ENCODE results near the gene RNASE11. TPM values are rescaled to one million over a fixed set of nuclear protein-coding genes. Genes with fewer than 3 reads are reported as not detected.

RNASE11 gene
- total RNA-seq, 1 donor from 2014 or later = not detected

DNA sequence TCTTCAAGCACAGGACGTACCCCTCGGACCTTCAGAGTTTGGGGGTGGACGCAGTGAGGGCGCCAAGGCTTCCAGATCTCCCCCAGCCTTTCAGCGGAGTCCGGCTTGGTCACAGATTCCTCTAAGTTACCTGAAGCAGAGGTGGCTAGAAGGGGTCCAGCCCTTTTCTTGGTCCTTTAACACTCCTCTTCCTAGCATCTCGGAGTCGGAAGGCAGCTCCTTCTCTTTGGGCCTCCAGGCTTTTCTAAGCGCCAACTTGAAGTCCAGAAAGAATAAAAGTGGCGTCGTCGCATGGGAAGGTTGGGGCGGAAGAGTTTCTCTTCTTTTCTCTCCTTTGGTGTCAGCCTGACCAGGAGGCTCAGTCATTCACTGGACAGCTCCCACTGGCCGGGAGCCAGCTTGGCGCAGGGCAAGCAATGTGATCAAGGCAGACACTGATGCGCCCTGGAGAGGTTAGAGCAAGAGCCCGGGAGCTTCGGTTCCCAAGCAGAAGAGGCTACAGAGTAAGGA lies 44.1 kb upstream of the RNASE11 start:
- peak overlapping the region; percentile 61 for H3K4me3 ChIP-seq
- H3K36me3 ChIP-seq = no peaks in the 10 kb centered on the region
- peaks cover 6% of the 10 kb centered on the region for H3K4me1 ChIP-seq
- Mint-ChIP-seq H3K9me3 (peaks cover 12% of the 10 kb centered on the region), H3K27ac (no peak overlapping the region), H3K4me3 (peak overlapping the region; percentile 97), H3K4me1 (peaks cover 29% of the 10 kb centered on the region), H3K36me3 (peaks cover 2% of the 10 kb centered on the region), H3K27me3 (ENCODE audit: insufficient read depth, low read depth) (peaks cover 63% of the 10 kb centered on the region)
- H3K9ac ChIP-seq = no peak overlapping the region
- H3K9me3 ChIP-seq (ENCODE audit: low read depth) = no peaks in the 10 kb centered on the region
- TF ChIP-seq EZH2 (IDR thresholded peaks at IDR 0.05) (no peak), EZH2phosphoT487 (IDR thresholded peaks at IDR 0.05) (no peak)
- TF ChIP-seq, protein P1, sequence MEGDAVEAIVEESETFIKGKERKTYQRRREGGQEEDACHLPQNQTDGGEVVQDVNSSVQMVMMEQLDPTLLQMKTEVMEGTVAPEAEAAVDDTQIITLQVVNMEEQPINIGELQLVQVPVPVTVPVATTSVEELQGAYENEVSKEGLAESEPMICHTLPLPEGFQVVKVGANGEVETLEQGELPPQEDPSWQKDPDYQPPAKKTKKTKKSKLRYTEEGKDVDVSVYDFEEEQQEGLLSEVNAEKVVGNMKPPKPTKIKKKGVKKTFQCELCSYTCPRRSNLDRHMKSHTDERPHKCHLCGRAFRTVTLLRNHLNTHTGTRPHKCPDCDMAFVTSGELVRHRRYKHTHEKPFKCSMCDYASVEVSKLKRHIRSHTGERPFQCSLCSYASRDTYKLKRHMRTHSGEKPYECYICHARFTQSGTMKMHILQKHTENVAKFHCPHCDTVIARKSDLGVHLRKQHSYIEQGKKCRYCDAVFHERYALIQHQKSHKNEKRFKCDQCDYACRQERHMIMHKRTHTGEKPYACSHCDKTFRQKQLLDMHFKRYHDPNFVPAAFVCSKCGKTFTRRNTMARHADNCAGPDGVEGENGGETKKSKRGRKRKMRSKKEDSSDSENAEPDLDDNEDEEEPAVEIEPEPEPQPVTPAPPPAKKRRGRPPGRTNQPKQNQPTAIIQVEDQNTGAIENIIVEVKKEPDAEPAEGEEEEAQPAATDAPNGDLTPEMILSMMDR (IDR thresholded peaks at IDR 0.05) = no peak
- H3K27me3 ChIP-seq = peaks cover 97% of the 10 kb centered on the region
- H3F3A ChIP-seq (ENCODE audit: low read depth) = peaks cover 58% of the 10 kb centered on the region
- no peak overlapping the region for H2AFZ ChIP-seq (replicated peaks)
- DNase-seq (ENCODE audit: low spot score) = peak; percentile 71
- H4K20me1 ChIP-seq (ENCODE audit: low read depth) = peaks cover 35% of the 10 kb centered on the region
- no peak overlapping the region for H3K27ac ChIP-seq
- peak overlapping the region; percentile 97 for H3K4me2 ChIP-seq
- no peaks in the 10 kb centered on the region for H3K79me2 ChIP-seq (ENCODE audit: low read depth)

DNA sequence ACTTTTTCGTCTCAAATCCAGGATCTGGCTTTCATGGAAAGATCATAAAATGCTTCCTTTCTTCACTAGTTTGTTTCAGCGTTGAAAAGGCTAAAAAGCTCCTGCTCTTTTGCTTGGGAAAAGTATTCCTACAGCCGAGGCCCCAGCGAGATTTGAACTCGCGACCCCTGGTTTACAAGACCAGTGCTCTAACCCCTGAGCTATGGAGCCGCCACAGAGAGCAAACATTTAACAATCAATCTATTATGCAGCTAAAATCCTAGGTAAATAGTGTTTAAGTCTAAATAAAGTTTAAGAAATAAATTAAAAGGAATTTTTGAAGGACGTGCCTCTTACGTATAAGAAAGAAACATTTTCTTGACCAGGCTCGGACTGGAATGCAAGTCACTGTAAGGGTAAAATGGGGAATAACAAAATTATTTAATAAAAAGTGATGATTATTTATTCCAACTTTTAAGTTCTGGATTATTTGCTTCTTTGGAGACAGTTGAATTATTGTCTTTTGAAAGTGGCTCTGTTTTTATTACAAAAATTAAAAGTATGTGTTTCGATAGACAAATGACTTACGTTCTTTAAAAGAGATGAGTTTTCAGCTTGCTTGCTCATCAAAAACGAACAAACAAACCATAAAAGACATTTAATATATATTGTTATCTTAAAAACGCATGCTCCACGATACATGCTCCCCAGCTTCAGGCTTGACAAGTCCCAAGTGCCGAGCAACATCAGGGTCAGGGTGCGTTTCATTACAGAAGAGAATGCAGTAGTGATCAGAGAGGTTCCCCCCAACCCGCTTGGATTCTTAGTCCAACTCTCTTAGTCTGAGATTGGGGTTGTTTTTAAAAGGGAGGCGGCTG lies 43.5 kb upstream of the RNASE11 start:
- Mint-ChIP-seq H3K4me3 (peak overlapping the region; percentile 97), H3K27ac (peak overlapping the region; percentile 88), H3K9me3 (peaks cover 12% of the 10 kb centered on the region), H3K27me3 (ENCODE audit: insufficient read depth, low read depth) (peaks cover 70% of the 10 kb centered on the region), H3K36me3 (peaks cover 2% of the 10 kb centered on the region), H3K4me1 (peaks cover 35% of the 10 kb centered on the region)
- Histone ChIP-seq H3K4me1 (peaks cover 6% of the 10 kb centered on the region), H3K9ac (no peak overlapping the region), H3K4me2 (peak overlapping the region; percentile 97), H2AFZ (replicated peaks) (peak overlapping the region; percentile 47), H3K36me3 (no peaks in the 10 kb centered on the region), H4K20me1 (ENCODE audit: low read depth) (peaks cover 40% of the 10 kb centered on the region), H3K9me3 (ENCODE audit: low read depth) (no peaks in the 10 kb centered on the region), H3K27ac (no peak overlapping the region), H3K79me2 (ENCODE audit: low read depth) (no peaks in the 10 kb centered on the region), H3K4me3 (peak overlapping the region; percentile 61), H3K27me3 (peaks cover 97% of the 10 kb centered on the region), H3F3A (ENCODE audit: low read depth) (peaks cover 59% of the 10 kb centered on the region)
- no peak for TF ChIP-seq EZH2 (IDR thresholded peaks at IDR 0.05)
- TF ChIP-seq, protein P1 (IDR thresholded peaks at IDR 0.05) = no peak
- TF ChIP-seq EZH2phosphoT487 (IDR thresholded peaks at IDR 0.05) = peak; percentile 34
- DNase-seq (ENCODE audit: low spot score) = peak; percentile 70

DNA sequence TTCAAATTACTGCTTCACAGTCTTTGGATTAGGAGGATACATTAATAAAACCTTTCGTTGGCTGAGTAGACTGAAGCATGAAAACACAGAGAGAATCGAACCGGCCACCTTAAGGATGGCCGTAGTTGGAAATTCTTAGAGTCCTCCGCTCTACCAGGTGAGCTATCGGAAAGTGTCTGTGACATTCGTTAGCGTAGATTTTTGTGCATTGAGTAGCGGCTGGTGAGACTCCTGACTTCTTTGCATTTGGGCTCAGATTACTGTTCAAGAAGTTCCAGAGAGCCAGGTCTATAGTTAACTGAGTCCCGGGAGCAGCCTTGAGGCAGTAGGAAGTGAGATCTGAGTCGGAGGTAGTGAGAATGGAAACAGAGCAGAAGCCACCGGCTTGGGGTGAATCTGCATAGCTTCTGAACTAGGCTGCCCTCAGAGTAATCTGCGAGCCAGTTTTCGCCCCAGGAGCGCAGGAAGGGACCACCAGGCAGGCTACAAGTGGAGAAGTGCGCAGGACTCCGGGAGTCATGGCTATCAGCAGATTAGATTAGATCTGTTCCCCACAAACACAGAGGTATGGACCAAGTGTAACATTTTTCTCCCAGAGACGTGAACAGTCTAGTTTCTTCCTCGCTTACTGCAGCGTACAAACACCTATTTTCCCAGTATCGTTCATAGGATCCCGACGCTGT lies 42.7 kb upstream of the RNASE11 start:
- Histone ChIP-seq H3F3A (ENCODE audit: low read depth) (peaks cover 65% of the 10 kb centered on the region), H3K9me3 (ENCODE audit: low read depth) (no peaks in the 10 kb centered on the region), H3K9ac (no peak overlapping the region), H2AFZ (replicated peaks) (peak overlapping the region; percentile 47), H3K27me3 (peaks cover 97% of the 10 kb centered on the region), H4K20me1 (ENCODE audit: low read depth) (peaks cover 42% of the 10 kb centered on the region), H3K27ac (no peak overlapping the region), H3K4me2 (peak overlapping the region; percentile 97), H3K79me2 (ENCODE audit: low read depth) (no peaks in the 10 kb centered on the region), H3K4me3 (peak overlapping the region; percentile 61), H3K36me3 (no peaks in the 10 kb centered on the region), H3K4me1 (peaks cover 6% of the 10 kb centered on the region)
- peaks cover 2% of the 10 kb centered on the region for H3K36me3 Mint-ChIP-seq
- peaks cover 39% of the 10 kb centered on the region for H3K4me1 Mint-ChIP-seq
- peak; percentile 60 for DNase-seq (ENCODE audit: low spot score)
- H3K27me3 Mint-ChIP-seq (ENCODE audit: insufficient read depth, low read depth) = peaks cover 73% of the 10 kb centered on the region
- TF ChIP-seq EZH2 (IDR thresholded peaks at IDR 0.05) (no peak), EZH2phosphoT487 (IDR thresholded peaks at IDR 0.05) (no peak)
- TF ChIP-seq, protein P1 (IDR thresholded peaks at IDR 0.05) = no peak
- H3K27ac Mint-ChIP-seq = peak overlapping the region; percentile 88
- peaks cover 12% of the 10 kb centered on the region for H3K9me3 Mint-ChIP-seq
- H3K4me3 Mint-ChIP-seq = peak overlapping the region; percentile 97

All from neural progenitor cell (in vitro differentiated cells).